Natural killer cell treated with Interleukin-12 subunit alpha and Interleukin-12 subunit beta and Interleukin-15 and Interleukin-18, amount 100 ng/mL, for 72 hours (primary cell): ENCODE results near the gene OR13C8. TPM values are rescaled to one million over a fixed set of nuclear protein-coding genes. Genes with fewer than 3 reads are reported as not detected.
"Not testable (repeated sequence)": the region's sequence is repeated elsewhere in the genome, so short reads cannot be mapped to it uniquely, and the experiment has no call there.

Source experiments
- ATAC-seq, 2 donors: fragments of 150-1000 bp; cut with Tn5 transposase in 1 of 2; sonication (Bioruptor Pico), chemical (Tn5 transposase) in 1 of 2; 2 replicates each; pipeline ENCODE4 v1.10.0; 2021
- DNase-seq: peaks from one replicate; pipeline ENCODE4 v3.0.0; 2022; ENCODE audit warnings: low spot score
- H3K27ac Mint-ChIP-seq, 2 donors: 1 replicate in 1 of 2; 2 replicates in 1 of 2; pipeline ENCODE4 v1.8.0; 2022; ENCODE audit warnings: mixed read lengths in 2 of 2, mild to moderate bottlenecking in 1 of 2, moderate library complexity in 1 of 2
- H3K27me3 Mint-ChIP-seq, 2 donors: 1 replicate in 1 of 2; 2 replicates in 1 of 2; pipeline ENCODE4 v1.8.0; 2022; ENCODE audit warnings: mixed read lengths in 2 of 2
- H3K36me3 Mint-ChIP-seq: one replicate; pipeline ENCODE4 v1.8.0; 2022; ENCODE audit warnings: mixed read lengths
- H3K4me1 Mint-ChIP-seq, 2 donors: 1 replicate in 1 of 2; 2 replicates in 1 of 2; pipeline ENCODE4 v1.8.0; 2022; ENCODE audit warnings: low read depth in 2 of 2, mixed read lengths in 2 of 2, mild to moderate bottlenecking in 1 of 2
- H3K4me3 Mint-ChIP-seq: one replicate; pipeline ENCODE4 v1.8.0; 2022; ENCODE audit warnings: mixed read lengths
- H3K9me3 Mint-ChIP-seq: 2 replicates; pipeline ENCODE4 v1.8.0; 2022; ENCODE audit warnings: mixed read lengths
- total RNA-seq, 2 donors: library from RNA; stranded (reverse); gene quantifications; one replicate each; pipeline ENCODE4 v1.2.3, GENCODE V29; 2022

Gene OR13C8, protein sequence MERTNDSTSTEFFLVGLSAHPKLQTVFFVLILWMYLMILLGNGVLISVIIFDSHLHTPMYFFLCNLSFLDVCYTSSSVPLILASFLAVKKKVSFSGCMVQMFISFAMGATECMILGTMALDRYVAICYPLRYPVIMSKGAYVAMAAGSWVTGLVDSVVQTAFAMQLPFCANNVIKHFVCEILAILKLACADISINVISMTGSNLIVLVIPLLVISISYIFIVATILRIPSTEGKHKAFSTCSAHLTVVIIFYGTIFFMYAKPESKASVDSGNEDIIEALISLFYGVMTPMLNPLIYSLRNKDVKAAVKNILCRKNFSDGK
- total RNA-seq = not detected

DNA sequence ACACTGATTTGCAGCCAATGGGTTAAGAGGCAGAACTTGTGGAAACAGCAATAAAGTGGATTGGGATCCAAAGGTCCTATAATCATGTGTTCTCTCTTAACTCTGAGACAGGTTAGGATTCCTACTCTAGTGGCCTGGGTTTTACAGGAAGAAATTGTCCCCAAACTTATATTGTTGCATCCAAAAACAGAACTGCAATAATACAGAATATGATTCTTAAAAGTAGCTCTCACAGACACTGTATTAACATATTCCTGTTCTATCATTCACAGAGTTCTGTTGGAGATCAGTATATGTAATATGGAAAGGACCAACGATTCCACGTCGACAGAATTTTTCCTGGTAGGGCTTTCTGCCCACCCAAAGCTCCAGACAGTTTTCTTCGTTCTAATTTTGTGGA lies at the start of gene OR13C8:
Gene OR13C8, plus strand, starts transcription at position 301 of the 400 bp plus-strand sequence. Its CDS starts 0 bp downstream, at position 301.
- Mint-ChIP-seq H3K9me3 (peaks cover 3% of the 10 kb centered on the region), H3K36me3 (no peaks in the 10 kb centered on the region), H3K27me3 (no peaks in the 10 kb centered on the region), H3K4me3 (no peak within 1 kb of the TSS), H3K4me1 (no peaks in the 10 kb centered on the region), H3K27ac (no peak within 1 kb of the TSS)
- DNase-seq (no peak), ATAC-seq (no peak)

DNA sequence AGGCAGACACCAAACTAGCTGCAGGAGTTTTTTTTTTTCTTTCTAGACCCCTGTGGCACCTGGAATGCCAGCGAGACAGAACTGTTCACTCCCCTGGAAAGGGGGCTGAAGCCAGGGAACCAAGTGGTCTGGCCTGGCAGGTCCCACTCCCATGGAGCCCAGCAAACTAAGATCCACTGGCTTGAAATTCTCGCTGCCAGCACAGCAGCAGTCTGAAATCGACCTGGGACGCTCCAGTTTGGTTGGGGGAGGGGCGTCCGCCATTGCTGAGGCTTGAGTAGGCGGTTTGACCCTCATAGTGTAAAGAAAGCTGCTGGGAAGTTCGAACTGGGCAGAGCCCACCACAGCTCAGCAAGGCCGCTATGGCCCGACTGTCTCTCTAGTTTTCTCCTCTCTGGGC lies 48.7 kb upstream of the OR13C8 start:
- H3K4me3 Mint-ChIP-seq, DNase-seq, H3K4me1 Mint-ChIP-seq, H3K36me3 Mint-ChIP-seq, ATAC-seq, H3K27me3 Mint-ChIP-seq, H3K27ac Mint-ChIP-seq, H3K9me3 Mint-ChIP-seq: not testable (repeated sequence)

DNA sequence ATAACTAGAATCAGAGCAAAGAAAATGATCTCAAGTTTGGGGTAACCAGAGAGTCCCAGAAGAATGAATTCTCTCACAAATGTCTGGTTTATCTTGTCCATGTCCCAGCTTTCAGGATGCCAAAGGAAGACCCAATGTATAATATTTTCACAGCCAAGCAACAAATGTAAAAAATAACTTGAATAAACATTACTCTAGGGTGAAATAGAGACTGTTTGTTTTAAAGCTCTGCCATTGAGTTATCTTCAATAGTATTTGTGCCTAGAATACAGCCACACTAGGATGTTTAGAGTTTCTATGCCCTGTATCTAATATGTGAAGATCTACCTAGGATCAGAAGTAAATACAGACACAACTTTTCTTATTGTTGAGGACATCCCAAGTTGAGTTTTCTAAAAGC lies 41.9 kb upstream of the OR13C8 start, which contains the start of gene OR13C4:
Gene OR13C4, minus strand, starts transcription at position 101 of the 400 bp plus-strand sequence. Its CDS starts 0 bp downstream, at position 101.
- Mint-ChIP-seq H3K9me3 (peaks cover 7% of the 10 kb centered on the region), H3K27ac (no peak within 1 kb of the TSS), H3K36me3 (no peaks in the 10 kb centered on the region), H3K4me3 (no peak within 1 kb of the TSS), H3K27me3 (no peaks in the 10 kb centered on the region), H3K4me1 (no peaks in the 10 kb centered on the region)
- ATAC-seq = no peak
- no peak for DNase-seq

DNA sequence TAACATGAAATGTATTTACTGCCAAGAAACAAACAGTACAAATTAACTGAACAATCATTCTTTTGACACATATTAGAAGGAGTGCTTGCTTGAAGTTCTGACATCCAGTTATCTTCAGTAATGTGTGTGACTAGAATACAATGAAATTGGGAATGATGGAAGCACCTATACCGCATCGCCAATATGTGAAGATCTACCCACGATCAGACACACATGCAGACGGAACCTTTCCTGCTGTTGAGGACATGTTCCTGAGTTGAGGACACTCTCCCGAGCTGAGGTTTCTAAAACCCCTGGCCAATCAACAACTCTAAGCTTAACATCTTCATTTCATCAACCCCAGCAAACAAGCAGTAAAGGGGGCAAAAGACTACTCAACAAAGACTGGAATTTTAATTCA lies 32.2 kb upstream of the OR13C8 start, which contains the start of gene OR13C3:
Gene OR13C3, minus strand, starts transcription at position 101 of the 400 bp plus-strand sequence. CDS start 133 bp downstream, outside the sequence.
- H3K36me3 Mint-ChIP-seq = no peaks in the 10 kb centered on the region
- no peak for DNase-seq
- no peaks in the 10 kb centered on the region for H3K27me3 Mint-ChIP-seq

DNA sequence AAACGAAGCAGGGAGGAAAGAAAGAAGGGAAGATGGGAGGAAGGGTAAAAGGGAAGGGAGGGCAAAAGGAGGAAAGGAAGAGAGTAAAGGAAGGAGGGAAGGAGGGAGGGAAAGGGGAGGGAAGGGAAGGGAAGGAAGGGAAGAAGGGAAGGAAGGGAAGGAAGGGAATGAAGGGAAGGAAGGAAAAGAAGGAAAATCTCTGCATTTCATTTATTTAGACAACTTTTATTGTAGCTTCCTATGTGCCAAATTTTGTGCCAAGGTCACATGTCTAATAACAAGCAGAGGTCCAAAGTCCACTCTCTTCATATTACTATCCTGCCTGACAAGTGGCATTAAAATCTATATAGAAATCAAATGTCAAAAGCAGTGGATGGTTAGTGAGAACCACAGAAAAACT lies 29.7 kb upstream of the OR13C8 start:
- DNase-seq (no peak), ATAC-seq (no peak)
- Mint-ChIP-seq H3K4me1 (no peaks in the 10 kb centered on the region), H3K36me3 (no peaks in the 10 kb centered on the region), H3K27ac (no peak overlapping the region), H3K9me3 (no peaks in the 10 kb centered on the region), H3K27me3 (no peaks in the 10 kb centered on the region), H3K4me3 (no peak overlapping the region)

More for the DNA sequence above, 32.2 kb upstream of the OR13C8 start, which contains the start of gene OR13C3:
- Mint-ChIP-seq H3K9me3 (peaks cover 2% of the 10 kb centered on the region), H3K4me1 (no peaks in the 10 kb centered on the region), H3K4me3 (no peak within 1 kb of the TSS), H3K27ac (no peak within 1 kb of the TSS)
- ATAC-seq = no peak

DNA sequence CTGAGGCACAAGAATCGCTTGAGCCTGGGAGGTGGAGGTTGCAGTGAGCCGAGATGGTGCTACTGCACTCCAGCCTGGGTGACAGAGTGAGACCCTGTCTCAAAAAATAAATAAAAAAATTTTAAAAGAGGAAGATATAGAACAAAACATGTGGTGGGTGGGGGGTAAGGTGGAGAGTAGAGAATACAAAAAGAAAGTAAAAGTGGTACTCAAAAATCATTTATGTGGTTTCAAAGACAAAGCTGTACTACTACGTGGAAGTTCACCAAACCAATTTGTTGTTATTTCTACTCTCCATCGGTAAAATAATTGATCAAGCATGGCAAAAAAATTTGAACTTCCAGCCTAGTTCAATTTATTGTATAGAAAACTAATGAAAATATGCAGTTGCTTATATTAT lies 24.3 kb upstream of the OR13C8 start:
- DNase-seq (no peak), ATAC-seq (no peak)
- Mint-ChIP-seq H3K27ac (no peak overlapping the region), H3K4me1 (no peaks in the 10 kb centered on the region), H3K9me3 (no peaks in the 10 kb centered on the region), H3K36me3 (no peaks in the 10 kb centered on the region), H3K4me3 (no peak overlapping the region), H3K27me3 (no peaks in the 10 kb centered on the region)

DNA sequence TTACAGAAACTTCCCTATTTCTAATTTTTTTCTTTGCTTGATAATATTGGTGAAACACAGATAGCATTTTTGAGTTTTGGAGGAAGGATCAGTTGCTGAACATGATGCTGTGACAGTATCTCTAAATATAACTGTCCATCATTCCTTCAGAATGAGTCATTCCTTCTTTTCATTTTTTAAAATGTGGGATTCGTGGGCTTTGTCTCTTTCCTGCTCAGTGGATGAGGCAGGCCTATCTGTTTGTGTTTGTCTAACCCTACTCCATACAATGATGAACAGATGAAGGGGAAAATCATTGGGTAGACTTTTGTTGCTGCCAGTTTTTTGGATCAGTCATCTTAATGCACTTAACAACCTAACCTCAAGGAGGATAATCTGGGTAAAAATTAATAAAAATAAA lies 15.7 kb upstream of the OR13C8 start:
- DNase-seq = no peak
- H3K9me3 Mint-ChIP-seq = peaks cover 9% of the 10 kb centered on the region
- no peak overlapping the region for H3K4me3 Mint-ChIP-seq
- ATAC-seq = no peak
- H3K4me1 Mint-ChIP-seq = no peaks in the 10 kb centered on the region
- no peaks in the 10 kb centered on the region for H3K36me3 Mint-ChIP-seq
- no peak overlapping the region for H3K27ac Mint-ChIP-seq
- no peaks in the 10 kb centered on the region for H3K27me3 Mint-ChIP-seq

DNA sequence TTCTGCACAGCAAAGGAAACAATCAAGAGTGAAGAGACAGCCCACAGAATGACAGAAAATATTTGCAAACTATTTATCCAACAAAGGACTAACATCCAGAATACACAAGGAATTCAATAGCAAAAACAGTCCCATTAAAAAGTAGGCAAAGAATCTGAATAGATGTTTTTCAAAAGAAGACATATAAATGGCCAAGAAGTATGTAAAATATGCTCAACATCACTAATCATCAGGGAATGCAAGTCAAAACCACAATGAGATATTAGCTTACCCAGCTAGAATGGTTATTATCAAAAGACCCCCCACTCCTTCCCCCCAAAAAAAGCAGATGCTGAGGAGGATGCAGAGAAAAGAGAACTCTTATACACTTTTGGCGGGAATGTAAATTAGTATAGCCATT lies 13.4 kb upstream of the OR13C8 start:
- no peaks in the 10 kb centered on the region for H3K36me3 Mint-ChIP-seq
- H3K27ac Mint-ChIP-seq = no peak overlapping the region
- H3K4me1 Mint-ChIP-seq = no peaks in the 10 kb centered on the region
- no peak for DNase-seq
- H3K4me3 Mint-ChIP-seq = no peak overlapping the region
- H3K27me3 Mint-ChIP-seq = no peaks in the 10 kb centered on the region
- peaks cover 10% of the 10 kb centered on the region for H3K9me3 Mint-ChIP-seq
- ATAC-seq = no peak

DNA sequence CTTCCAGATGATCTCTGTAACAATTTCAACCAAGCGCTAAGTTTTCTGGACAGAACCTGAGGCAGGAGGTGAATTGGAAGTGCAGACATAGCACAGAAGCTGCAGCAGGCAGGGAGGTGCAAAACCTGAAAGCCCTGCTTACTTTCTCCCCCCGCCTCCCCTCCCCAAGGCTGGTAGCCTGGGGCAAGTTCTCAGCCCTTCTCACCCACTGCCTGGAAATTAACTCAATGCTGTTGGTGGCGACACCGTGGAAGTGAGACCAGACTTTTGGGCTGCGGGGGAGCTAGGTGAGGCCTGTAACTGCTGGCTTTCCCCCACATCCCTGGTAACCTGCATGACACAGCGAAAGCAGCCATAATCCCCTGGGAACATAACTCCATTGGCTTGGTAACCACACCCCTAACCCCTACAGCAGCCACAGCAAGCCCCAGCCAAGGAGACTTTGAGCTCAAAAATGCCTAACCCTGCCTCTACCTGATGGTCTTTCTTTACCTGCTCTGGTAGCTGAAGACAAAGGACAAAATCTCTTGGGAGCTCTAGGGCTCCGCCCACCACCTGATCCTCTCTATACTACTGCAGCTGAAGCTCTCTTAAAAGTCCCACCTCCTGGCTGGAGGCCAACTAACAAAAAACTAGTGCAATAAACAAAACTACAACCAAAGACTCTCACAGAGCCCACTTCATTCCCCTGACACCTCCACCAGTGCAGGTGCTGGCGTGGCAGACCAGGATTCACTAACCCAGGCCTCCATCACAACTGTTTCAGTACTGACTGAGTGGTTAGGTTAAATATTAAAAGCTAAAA lies 11.9 kb upstream of the OR13C8 start:
- Mint-ChIP-seq H3K36me3 (no peaks in the 10 kb centered on the region), H3K27ac (no peak overlapping the region), H3K4me1 (no peaks in the 10 kb centered on the region), H3K4me3 (no peak overlapping the region), H3K9me3 (peaks cover 10% of the 10 kb centered on the region), H3K27me3 (no peaks in the 10 kb centered on the region)
- DNase-seq = no peak
- no peak for ATAC-seq

DNA sequence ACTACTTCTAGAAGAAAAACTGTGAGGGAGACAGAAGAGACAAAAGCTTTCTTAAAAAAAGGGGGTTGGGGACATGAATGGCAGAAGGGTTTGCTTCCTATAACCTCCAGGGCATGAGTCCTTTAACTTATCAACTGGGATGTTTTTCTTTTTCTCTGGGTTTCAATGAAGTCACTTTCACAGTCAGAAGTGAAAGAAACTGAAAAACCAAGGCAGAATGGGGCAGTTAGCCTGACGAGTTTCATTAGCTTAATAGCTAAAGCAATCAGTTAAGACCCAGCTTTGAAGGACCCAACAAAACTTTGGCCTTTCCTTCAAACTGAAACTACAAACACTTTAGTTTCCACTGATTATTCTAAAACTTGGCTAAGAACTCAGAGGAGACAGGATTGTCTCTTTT lies 4.6 kb upstream of the OR13C8 start:
- no peak overlapping the region for H3K27ac Mint-ChIP-seq
- no peaks in the 10 kb centered on the region for H3K36me3 Mint-ChIP-seq
- DNase-seq = no peak
- H3K27me3 Mint-ChIP-seq = no peaks in the 10 kb centered on the region
- no peaks in the 10 kb centered on the region for H3K4me1 Mint-ChIP-seq
- H3K9me3 Mint-ChIP-seq = no peaks in the 10 kb centered on the region
- ATAC-seq = no peak
- no peak overlapping the region for H3K4me3 Mint-ChIP-seq

DNA sequence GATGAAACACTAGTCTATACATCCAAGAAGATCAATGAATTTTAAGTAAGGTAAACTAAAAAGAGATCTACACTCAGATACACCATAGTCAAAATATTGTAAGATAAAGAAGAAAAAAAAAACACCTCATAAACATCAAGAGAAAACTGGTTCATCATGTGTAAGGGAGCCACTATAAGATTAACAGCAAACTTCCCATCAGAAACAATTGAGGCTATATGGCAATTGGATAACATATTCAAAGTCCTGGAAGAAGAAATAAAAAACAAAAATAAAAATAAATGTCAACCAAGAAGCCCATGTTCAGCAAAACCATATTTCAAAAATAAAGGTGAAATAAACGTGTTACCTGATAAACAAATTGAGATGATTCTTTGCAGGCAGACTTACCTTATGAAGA lies 3.6 kb downstream of the OR13C8 start:
- Mint-ChIP-seq H3K27ac (no peak overlapping the region), H3K4me1 (no peaks in the 10 kb centered on the region), H3K36me3 (no peaks in the 10 kb centered on the region), H3K4me3 (no peak overlapping the region), H3K9me3 (peaks cover 5% of the 10 kb centered on the region), H3K27me3 (no peaks in the 10 kb centered on the region)
- DNase-seq (no peak), ATAC-seq (no peak)

DNA sequence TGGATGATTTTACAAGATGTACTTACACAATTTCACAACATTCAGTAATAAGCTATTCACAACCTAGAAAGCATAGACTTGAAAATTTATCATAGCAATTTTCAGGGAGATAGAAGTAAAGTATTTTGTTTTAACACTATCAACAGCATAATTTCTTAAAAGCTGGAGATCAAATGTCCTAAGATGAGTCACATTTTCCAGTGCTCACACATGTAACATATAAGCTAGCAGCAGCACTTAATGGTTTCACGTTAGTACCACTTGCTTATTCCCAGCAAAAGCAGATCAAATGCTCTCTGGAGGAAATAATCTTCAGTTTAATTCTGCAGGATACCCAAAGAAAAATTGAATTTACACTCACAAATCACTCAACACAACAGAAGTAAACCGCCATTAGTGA lies 6.5 kb downstream of the OR13C8 start:
- no peak for ATAC-seq
- H3K27ac Mint-ChIP-seq = no peak overlapping the region

DNA sequence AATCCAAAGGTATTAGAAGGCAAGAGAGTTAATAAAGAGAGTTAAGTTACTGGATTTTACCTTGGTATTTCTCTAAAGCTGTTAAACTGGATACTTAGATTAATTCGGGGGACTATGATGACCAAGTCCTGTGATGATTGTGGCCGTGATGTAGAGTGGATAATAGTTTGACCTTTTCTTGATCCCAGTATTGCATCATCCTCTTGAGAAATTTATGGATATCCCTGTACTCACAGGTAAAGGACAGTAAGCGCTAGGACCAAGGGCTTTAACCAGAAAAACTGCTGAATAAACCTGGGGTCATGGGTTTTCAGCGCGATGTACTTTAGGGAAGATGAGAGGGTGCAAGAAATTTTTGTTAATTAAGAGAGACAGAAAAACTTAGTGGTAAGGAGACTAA lies 8.3 kb downstream of the OR13C8 start:
- Mint-ChIP-seq H3K36me3 (no peaks in the 10 kb centered on the region), H3K4me3 (no peak overlapping the region), H3K4me1 (no peaks in the 10 kb centered on the region), H3K9me3 (peaks cover 8% of the 10 kb centered on the region), H3K27me3 (no peaks in the 10 kb centered on the region), H3K27ac (no peak overlapping the region)
- DNase-seq (no peak), ATAC-seq (no peak)

More for the DNA sequence above, 6.5 kb downstream of the OR13C8 start:
- no peaks in the 10 kb centered on the region for H3K4me1 Mint-ChIP-seq
- H3K9me3 Mint-ChIP-seq = peaks cover 5% of the 10 kb centered on the region
- no peak for DNase-seq
- H3K4me3 Mint-ChIP-seq = no peak overlapping the region
- no peaks in the 10 kb centered on the region for H3K36me3 Mint-ChIP-seq
- H3K27me3 Mint-ChIP-seq = no peaks in the 10 kb centered on the region

DNA sequence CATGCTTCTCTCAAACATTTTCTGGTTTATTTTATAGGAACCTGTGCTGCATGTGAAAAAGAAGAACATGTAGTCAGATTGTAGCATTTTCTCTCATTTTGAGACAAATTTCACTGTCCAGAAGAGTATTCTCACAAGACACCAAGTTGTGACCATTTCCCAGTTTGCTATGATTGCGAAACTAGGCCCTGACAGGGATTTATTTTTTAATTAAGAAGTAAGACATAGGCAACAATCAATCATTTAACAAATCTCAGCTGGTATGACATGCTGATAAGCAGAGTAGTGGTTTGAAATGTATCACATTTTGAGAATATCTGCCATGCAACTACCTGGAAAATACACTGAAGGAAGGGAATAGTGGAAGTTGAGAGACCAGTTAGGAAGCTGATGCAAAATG lies 11.6 kb downstream of the OR13C8 start:
- H3K27me3 Mint-ChIP-seq = no peaks in the 10 kb centered on the region
- H3K4me1 Mint-ChIP-seq = no peaks in the 10 kb centered on the region
- ATAC-seq = no peak
- no peaks in the 10 kb centered on the region for H3K36me3 Mint-ChIP-seq
- DNase-seq = no peak
- no peak overlapping the region for H3K4me3 Mint-ChIP-seq
- H3K27ac Mint-ChIP-seq = no peak overlapping the region
- peaks cover 2% of the 10 kb centered on the region for H3K9me3 Mint-ChIP-seq
